Measurements from ENCODE around the gene P4HA3. TPM values are rescaled to one million over a fixed set of nuclear protein-coding genes. Genes with fewer than 3 reads are reported as not detected.

The P4HA3 gene
- polyA plus RNA-seq, 3 donors, result 0.07 TPM; not detected in 2

GRCh38 chr11:74267014-74267413 lies 44.4 kb downstream of the P4HA3 start:
- Histone ChIP-seq H3K9me3 (replicated peaks in 1 of 2; ENCODE audit: control insufficient read depth in 1 of 2, insufficient read depth in 1 of 2, low read length in 2 of 2) (no peaks in the 10 kb centered on the region), H3K36me3 (replicated peaks in 1 of 2; ENCODE audit: control insufficient read depth in 1 of 2, insufficient read depth in 2 of 2, low read length in 2 of 2) (no peaks in the 10 kb centered on the region), H3K27ac (ENCODE audit: low read depth in 1 of 2, low read length in 2 of 2) (no peak overlapping the region), H2AFZ (ENCODE audit: insufficient read depth, low read depth, low read length, poor library complexity, severe bottlenecking) (no peak overlapping the region), H3K9ac (ENCODE audit: insufficient read depth, low read length, poor library complexity, severe bottlenecking) (no peak overlapping the region), H4K20me1 (ENCODE audit: insufficient read depth, low read length) (no peaks in the 10 kb centered on the region), H3K4me3 (replicated peaks in 1 of 3; ENCODE audit: low read depth in 2 of 3, low read length in 3 of 3) (no peak overlapping the region), H3K27me3 (ENCODE audit: control insufficient read depth in 2 of 2, insufficient read depth in 2 of 2, low read length in 2 of 2) (peaks cover 0 to 2% of the 10 kb centered on the region in 2 donors), H3K4me2 (replicated peaks; ENCODE audit: extremely low read depth, low read length, poor library complexity, severe bottlenecking) (no peak overlapping the region), H3K4me1 (ENCODE audit: control insufficient read depth in 1 of 2, insufficient read depth in 2 of 2, low read length in 2 of 2) (no peaks in the 10 kb centered on the region), H3K79me2 (ENCODE audit: insufficient read depth, low read length) (no peaks in the 10 kb centered on the region)
- H3K4me3 Mint-ChIP-seq, result no peak overlapping the region
- no peak for DNase-seq
- no peaks in the 10 kb centered on the region for H3K27me3 Mint-ChIP-seq (ENCODE audit: low read depth in 3 of 3)
- peaks cover 4% of the 10 kb centered on the region for H3K4me1 Mint-ChIP-seq
- H3K9me3 Mint-ChIP-seq, result no peaks in the 10 kb centered on the region
- WGBS (ENCODE audit: insufficient coverage), result 99% methylated on average over 6 of the region's 6 CpGs
- no peak for TF ChIP-seq CTCF (IDR thresholded peaks at IDR 0.05)
- H3K27ac Mint-ChIP-seq, result no peak overlapping the region
- H3K36me3 Mint-ChIP-seq, result no peaks in the 10 kb centered on the region
- intact Hi-C loops (cut with micrococcal nuclease), result no loop called here

- intact Hi-C loops (cut with micrococcal nuclease), result no loop called here
- no peaks in the 10 kb centered on the region for H3K36me3 Mint-ChIP-seq
Measured at GRCh38 chr11:74265256-74265655, 46.2 kb downstream of the P4HA3 start.

More at GRCh38 chr11:74265256-74265655, 46.2 kb downstream of the P4HA3 start:
- no peak overlapping the region for H3K4me2 ChIP-seq (replicated peaks; ENCODE audit: extremely low read depth, low read length, poor library complexity, severe bottlenecking)
- H3K79me2 ChIP-seq (ENCODE audit: insufficient read depth, low read length), result no peaks in the 10 kb centered on the region
- H4K20me1 ChIP-seq (ENCODE audit: insufficient read depth, low read length), result no peaks in the 10 kb centered on the region
- no peaks in the 10 kb centered on the region for H3K4me1 ChIP-seq (ENCODE audit: control insufficient read depth in 1 of 2, insufficient read depth in 2 of 2, low read length in 2 of 2)
- WGBS (ENCODE audit: insufficient coverage), result 88% methylated on average over 1 of the region's 1 CpG
- no peak overlapping the region for H2AFZ ChIP-seq (ENCODE audit: insufficient read depth, low read depth, low read length, poor library complexity, severe bottlenecking)
- no peak overlapping the region for H3K4me3 Mint-ChIP-seq
- H3K27ac Mint-ChIP-seq, result no peak overlapping the region
- no peak overlapping the region for H3K4me3 ChIP-seq (replicated peaks in 1 of 3; ENCODE audit: low read depth in 2 of 3, low read length in 3 of 3)
- no peak overlapping the region for H3K9ac ChIP-seq (ENCODE audit: insufficient read depth, low read length, poor library complexity, severe bottlenecking)
- H3K27ac ChIP-seq (ENCODE audit: low read depth in 1 of 2, low read length in 2 of 2), result no peak overlapping the region
- no peak for DNase-seq
- no peak for TF ChIP-seq CTCF (IDR thresholded peaks at IDR 0.05)
- H3K9me3 ChIP-seq (replicated peaks in 1 of 2; ENCODE audit: control insufficient read depth in 1 of 2, insufficient read depth in 1 of 2, low read length in 2 of 2), result no peaks in the 10 kb centered on the region
- peaks cover 4% of the 10 kb centered on the region for H3K4me1 Mint-ChIP-seq
- H3K27me3 Mint-ChIP-seq (ENCODE audit: low read depth in 3 of 3), result peaks cover 0 to 2% (median 0%) of the 10 kb centered on the region in 3 donors
- no peaks in the 10 kb centered on the region for H3K36me3 ChIP-seq (replicated peaks in 1 of 2; ENCODE audit: control insufficient read depth in 1 of 2, insufficient read depth in 2 of 2, low read length in 2 of 2)
- peaks cover 0 to 4% (median 2%) of the 10 kb centered on the region in 7 donors for H3K9me3 Mint-ChIP-seq
- H3K27me3 ChIP-seq (ENCODE audit: control insufficient read depth in 2 of 2, insufficient read depth in 2 of 2, low read length in 2 of 2), result peaks cover 0 to 2% of the 10 kb centered on the region in 2 donors
